ENCODE measurements around the gene C5orf46.

The C5orf46 gene

DNA sequence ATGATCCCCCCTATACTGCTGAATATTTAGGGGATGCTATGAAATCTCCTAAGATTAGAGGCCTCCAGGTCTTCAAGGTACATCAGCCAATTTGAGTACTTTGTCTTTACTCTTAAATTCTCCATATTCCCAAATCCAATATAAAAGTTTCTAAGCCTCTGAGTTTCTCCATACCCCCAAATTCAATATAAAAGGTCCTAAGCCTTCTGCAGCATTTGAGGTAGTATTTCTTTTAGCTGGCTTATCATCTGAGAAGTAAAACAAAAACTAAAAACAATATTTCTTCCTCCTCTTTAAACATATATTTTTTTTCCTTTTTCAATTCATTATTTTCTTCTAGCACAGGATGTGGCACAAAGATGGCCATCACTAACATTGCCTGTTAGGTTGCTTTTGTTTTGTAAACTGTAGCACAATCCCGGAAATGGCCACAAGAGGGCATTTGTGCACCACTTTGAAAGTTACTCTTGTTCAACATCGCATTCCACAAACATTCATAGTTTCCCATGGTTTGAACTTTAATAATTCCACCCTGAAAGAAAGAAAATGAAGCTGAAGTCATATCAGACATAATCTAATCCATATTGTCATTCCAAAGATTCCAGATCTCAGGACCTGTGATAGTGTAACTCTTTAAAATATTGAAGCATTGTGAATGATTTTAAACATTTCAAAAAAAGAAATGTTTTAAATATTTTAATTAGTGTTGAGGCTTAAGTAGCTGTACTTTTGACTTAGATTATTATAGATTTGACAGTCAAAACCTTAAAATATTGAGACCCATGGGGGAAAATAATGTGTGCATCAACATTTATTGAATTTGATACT lies 48.8 kb downstream of the C5orf46 start:
- DNase-seq, result peak; percentile 16

GRCh38 chr5:147856801-147857200 lies 49.5 kb downstream of the C5orf46 start:
- no peak for DNase-seq

GRCh38 chr5:147855774-147856069 lies 50.6 kb downstream of the C5orf46 start:
- no peak for DNase-seq

GRCh38 chr5:147854894-147855773 lies 51.2 kb downstream of the C5orf46 start:
- no peak for DNase-seq

DNA sequence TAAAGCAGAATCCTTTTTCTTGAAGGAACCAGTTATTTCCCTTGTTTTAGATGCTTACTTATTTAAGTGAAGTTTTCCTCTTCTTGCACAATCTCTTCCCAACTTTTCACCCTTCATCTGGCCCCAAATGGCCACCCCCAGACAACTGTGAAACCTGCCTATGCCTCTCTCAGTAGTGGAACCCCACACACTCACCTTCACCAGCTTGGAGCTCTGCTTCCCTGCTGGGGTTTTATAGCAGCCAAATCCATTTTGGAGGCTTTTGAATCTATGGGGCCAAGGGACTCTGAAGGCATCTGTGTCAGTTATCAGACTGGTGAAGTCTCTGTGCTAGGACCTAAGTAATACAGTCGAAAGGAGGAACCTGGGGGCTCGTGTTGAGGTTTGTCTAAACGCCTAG lies 52.0 kb downstream of the C5orf46 start:
- no peak for DNase-seq

DNA sequence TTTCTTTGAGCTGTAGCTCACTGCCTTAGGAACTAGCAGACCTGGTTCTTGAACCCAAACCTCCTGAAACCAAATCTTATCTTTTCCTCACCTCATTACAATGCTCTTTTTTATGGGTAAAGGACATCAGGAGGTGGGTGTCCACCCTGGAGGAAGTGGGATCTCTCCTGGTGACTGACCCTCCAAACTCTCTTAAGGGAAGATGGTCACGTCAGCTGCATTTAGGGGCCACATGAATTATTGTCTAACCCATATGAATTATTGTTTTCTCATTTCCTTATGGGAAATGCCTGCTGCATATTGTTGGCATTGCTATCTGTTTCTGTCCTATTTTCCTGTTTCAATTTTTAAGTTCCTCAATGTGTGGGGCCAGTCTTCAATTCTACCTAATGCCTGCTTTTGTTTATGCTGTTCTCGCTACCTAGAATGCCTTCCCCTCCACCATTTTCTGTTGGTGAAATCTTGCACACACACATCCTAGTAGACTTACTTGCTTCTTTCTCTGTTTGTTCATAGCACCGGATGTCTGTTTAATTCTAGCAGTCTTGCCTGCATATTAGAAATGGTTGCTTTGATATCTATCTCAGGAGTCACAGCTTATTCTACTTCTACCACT lies 52.9 kb downstream of the C5orf46 start:
- no peak for DNase-seq

DNA sequence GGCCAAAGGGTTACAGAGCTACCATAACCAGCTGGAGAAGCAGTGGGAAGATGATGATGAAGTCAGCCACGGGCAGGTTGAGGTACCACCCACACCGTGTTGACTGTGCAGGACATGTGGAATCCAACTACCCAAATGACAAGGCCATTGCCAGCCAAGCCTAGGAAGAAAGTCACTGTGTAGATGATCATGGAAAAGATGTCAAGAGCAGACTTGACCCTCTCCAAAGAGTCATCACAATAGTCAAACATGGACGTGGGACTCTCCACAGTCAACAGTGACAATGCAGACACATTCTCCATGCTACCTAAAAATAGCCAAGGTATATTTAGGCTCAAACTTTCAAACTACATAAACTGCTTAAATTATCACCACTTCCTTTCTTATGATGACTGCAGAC lies 54.0 kb downstream of the C5orf46 start:
- DNase-seq, result no peak

DNA sequence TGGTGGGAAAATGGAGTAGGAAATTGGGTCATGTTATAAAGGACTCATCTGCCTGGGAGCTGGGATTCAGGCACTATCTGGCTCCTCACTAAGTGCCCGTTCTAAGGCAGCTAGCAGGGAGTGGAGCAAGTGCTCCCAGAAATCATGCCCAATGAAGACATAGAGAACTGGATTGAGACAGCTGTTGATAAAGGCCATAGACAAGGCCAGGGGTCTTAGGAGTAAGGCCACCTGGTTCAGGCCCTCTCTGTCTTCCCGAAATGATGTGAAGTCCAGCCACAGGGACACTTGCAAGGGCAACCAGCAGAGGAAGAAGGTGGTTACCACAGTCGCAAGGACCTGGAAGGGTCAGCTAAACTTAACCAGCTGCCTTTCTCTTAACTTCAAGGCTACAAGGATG lies 54.8 kb downstream of the C5orf46 start:
- DNase-seq, result no peak

GRCh38 chr5:147849226-147849625 lies 57.1 kb downstream of the C5orf46 start:
- DNase-seq, result no peak

- no peak for DNase-seq
Measured at GRCh38 chr5:147845618-147846017, 60.7 kb downstream of the C5orf46 start.

DNA sequence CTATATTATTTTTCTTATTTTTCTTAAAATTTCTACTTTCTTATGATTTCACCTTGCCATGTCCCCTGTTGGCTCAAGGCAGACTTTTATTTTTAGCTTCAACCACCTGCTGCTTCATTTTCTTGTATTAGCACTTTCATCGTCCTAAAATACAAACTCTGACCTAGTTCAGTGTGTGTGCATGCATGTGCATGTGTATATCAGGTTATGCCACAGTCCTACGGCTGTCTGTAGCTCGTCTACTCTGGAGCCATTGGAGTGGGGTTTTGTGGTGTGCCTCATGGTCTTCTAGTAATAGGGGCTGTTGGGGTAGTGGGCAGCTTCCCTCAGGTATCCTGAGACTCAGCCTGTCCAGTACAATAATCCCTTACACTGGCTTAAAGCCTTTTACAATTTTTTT lies 61.5 kb downstream of the C5orf46 start:
- no peak for DNase-seq

- no peak for DNase-seq
Measured at GRCh38 chr5:147842869-147843268, 63.5 kb downstream of the C5orf46 start.

Data from stimulated activated CD4-positive, alpha-beta T cell treated with anti-CD3 and anti-CD28 coated beads, Interleukin-4, amount 100 ng/mL, for 1 hour (primary cell).